Activated CD4-positive, alpha-beta T cell treated with anti-CD3 and anti-CD28 coated beads, Interleukin-2, amount 50 U/mL, for 1 hour (primary cell): Measurements from ENCODE around the gene LAMA2.

Experiments
- DNase-seq: peaks from one replicate; pipeline ENCODE4 v3.0.0-alpha.2; 2020

The LAMA2 gene

DNA sequence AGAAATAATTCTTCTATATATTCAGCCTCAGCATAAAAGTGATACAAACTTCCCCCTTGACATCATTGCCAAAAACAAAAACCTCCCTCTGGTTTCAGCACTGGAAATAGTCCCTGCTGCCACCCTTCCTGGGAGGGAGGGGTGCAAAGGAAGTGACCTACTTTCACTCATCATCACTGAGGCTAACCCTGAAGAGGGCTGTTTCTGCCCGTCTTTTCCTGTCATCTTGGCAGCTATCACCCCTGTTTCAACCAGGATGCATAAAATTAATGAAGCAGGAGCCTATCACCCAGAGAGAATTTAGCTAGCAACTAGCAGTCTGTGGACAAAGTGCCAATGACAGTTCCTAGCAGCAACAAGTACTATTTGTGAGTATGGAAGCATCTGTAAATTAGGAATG, 397.8 kb downstream of the LAMA2 start:
- DNase-seq: peak; percentile 28

- no peak for DNase-seq
These were observed 398.3 kb downstream of the LAMA2 start for GRCh38 chr6:129281168-129281796.

DNA sequence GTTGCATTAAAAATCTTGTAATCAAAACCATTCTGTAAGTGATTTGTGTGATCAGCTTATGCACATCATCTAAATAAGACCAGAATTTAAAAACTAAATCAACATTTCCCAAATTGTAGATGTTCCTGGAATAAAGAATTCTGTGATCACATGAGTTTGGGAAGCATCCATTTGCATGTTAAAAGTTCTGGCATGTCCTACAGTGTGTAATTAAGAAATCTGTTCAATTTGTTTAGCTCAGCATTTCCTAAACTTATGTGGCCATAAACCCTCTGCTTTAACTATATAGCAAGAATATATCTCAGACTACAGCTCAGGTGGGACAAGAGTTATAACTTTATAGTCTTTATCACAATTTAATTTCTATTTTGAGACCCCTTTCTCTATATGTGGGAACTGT, 399.1 kb downstream of the LAMA2 start:
- DNase-seq: no peak

- no peak for DNase-seq
These were observed 401.3 kb downstream of the LAMA2 start for GRCh38 chr6:129284225-129284624.

GRCh38 chr6:129287231-129288177, 404.6 kb downstream of the LAMA2 start:
- no peak for DNase-seq

DNA sequence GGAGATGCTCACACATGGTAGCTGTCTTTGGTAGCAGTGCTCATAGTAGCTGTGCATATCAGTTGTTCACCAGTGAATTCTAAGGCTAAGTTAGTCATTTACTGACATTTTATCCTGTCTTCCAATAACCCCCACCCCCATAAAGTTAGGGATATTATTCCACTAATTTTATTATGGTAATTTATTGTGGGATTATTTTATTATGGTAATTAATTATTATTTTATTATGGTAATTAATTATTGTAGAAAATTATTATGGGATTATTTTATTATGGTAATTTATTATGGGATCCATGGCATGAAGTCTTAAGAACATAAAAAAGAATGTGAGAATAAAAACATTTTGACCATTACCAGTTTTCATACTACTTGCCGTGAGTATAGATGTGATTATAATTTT, 406.5 kb downstream of the LAMA2 start:
- DNase-seq: no peak

DNA sequence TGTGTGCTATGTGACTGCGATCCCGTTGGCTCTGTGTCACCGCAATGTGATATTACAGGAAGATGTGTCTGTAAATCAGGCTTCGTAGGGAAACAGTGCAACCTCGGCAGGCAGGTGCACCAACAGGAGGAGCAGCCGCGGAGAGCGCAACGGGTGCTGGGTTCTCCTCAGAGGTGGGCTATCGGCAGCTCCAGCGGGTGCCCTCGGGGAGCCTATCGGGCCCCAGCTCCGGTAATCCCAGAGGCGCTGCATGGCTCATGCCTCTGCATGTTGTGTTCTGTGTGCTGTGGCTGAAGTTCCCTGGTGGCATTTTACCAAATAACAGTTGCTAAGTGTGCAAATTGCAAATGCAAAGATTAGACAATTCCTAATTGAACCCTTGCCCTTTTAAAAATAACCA, 409.9 kb downstream of the LAMA2 start:
- DNase-seq: no peak

DNA sequence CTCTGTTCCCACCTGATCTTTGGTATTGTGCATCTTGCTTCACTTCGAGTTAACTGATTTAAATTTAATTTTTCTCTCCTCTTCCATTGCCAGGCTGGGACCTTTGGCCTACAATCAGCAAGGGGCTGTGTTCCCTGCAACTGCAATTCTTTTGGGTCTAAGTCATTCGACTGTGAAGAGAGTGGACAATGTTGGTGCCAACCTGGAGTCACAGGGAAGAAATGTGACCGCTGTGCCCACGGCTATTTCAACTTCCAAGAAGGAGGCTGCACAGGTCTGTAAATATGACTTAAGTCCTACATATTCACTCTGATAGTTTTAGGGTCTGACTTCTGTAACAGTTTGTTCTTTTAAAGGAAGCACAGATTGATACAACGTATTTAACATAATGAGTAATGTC, 414.7 kb downstream of the LAMA2 start:
- no peak for DNase-seq

DNA sequence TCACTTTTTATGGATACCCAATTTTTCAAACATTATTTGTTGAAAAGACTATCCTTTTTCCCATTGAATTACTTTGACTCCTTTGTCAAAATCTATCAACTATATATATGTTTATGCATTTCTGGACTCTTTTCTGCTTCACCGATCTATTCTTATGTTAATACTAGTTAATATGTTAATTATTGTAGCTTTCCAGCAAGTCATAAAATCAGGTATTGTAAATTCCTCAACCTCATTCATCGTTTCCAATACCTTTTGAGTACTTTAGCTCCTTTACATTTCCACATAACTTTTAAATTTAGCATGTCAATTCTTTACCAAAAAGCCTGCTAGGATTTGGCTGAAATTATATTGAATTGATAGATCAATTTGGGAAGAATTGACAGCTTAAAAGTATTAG, 419.7 kb downstream of the LAMA2 start:
- DNase-seq: no peak

GRCh38 chr6:129306826-129307225, 423.9 kb downstream of the LAMA2 start:
- DNase-seq: no peak

- DNase-seq: no peak
These were observed 424.9 kb downstream of the LAMA2 start for GRCh38 chr6:129307845-129308244.

GRCh38 chr6:129309154-129309553, 426.2 kb downstream of the LAMA2 start:
- DNase-seq: no peak

GRCh38 chr6:129312880-129313279, 429.9 kb downstream of the LAMA2 start:
- no peak for DNase-seq

GRCh38 chr6:129314575-129314974, 431.6 kb downstream of the LAMA2 start:
- no peak for DNase-seq

DNA sequence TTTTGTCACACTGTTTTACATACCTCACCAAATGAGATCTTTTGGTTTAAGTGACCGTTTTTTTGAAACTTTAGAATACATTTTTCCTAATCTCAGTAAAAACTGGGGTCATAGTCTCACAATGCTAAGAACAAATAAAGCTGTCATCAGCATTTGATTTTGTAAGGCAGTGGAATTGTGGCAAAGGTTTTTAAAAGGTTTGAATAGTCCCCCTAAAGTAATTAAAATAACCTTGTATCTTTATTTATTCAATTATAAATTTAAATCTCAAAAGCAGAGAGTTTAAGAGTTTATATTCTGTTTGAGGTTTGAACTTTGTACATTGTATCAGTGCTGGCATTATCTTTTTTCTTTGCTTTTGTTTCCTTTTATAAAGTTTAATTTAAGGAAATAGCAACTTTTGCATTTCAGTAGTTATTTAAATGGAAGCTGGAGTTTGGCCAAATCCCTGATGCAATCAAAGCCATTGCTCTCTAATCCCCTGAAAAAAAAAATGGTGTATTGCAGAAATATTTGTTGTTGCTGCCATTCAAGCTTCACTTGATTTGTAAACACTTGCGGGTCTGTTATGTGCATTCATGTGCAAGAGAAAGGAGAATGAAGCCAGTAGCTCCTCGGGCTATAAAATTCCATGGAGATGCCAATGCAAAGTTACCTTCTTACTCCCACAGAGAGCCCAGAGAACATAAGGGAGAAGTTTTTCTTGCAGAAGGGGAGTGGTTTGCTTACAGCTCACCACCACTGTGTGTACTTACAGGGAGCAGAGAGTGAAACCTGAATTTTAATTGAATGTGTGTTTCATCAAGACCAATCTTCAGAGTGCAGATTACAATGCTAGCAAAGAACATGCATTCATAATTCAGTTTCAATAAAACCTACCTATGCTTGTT, 435.2 kb downstream of the LAMA2 start:
- DNase-seq: no peak

- DNase-seq: no peak
These were observed 438.0 kb downstream of the LAMA2 start for GRCh38 chr6:129320892-129321291.

DNA sequence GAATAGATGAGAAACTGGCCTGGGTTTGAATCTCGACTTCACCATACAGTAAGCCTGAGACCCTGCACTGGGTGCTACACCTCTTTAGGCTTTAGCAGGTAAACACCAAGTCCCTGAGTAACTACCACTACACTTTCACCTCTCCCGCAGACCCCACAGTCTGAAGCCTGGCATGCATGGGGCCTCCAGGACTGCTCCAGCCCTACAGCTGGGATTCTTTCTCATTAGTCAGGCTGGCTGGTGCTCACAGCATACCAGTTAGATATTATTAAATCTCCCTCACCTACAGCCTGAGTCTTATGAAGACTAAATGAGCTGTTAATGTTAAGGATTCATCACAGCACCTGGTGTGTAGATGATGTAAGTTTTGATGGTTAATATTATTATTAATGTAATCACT, 438.4 kb downstream of the LAMA2 start:
- DNase-seq: no peak

DNA sequence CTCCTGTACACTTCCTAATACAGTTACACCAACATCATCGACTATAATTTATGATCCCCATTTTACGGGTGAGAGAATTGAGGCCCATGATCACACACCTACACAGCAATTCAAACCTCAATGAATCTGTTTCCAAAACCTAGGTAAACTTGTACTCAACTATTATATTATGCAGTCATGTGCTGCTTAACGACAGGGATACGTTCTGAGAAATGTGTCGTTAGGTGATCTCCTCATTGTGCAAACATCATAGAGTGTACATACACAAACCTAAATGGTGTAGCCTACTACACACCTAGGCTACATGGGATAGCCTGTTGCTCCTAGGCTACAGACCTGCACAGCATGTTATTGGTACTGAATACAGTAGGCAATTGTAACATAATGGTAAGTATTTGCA, 441.4 kb downstream of the LAMA2 start:
- DNase-seq: no peak

- no peak for DNase-seq
These were observed 446.7 kb downstream of the LAMA2 start for GRCh38 chr6:129329678-129330077.

- DNase-seq: no peak
These were observed 448.7 kb downstream of the LAMA2 start for GRCh38 chr6:129331450-129332138.

GRCh38 chr6:129335792-129336191, 452.9 kb downstream of the LAMA2 start:
- DNase-seq: no peak

GRCh38 chr6:129338683-129339082, 455.7 kb downstream of the LAMA2 start:
- DNase-seq: no peak

DNA sequence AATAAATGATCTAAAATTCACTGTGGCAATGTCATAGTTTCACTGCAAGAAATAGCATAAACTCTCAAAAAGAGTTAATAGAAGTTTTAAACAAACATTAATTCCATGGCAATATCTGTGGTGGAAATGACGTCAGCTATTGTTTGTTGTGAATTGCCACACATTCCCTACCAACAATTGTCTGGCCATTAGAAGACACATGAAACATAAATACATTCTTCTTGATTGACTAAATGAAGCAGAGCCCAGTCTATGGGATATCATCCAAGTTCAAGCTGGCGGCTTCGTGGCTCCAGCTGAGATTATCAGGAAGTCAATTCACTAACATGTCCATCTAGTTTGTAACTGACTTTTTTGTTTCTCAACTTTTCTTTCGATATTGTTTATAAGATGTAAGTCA, 458.0 kb downstream of the LAMA2 start:
- no peak for DNase-seq
